MCF 10A (cell line): Measurements from ENCODE around the gene MED12L. TPM values are rescaled to one million over a fixed set of nuclear protein-coding genes. Genes with fewer than 3 reads are reported as not detected.

Experiments
- BruUV-seq: library from RNA; stranded (reverse); fragments of 400-500 nt; replicated peaks from 2 replicates; lab custom pipeline; 2021; lab: Mats Ljungman, UMichigan
- CTCF ChIA-PET: fragments of 300-600 bp; sonication (Branson Sonifier 250); formaldehyde crosslinking; extraction: SDS; loops from one replicate; lab custom pipeline; 2021; ENCODE audit warnings: antibody characterized with exemption, inconsistent platforms; lab: Yijun Ruan, JAX
- POLR2A ChIA-PET: fragments of 300-600, 350-650 bp; sonication (Branson Sonifier 250); formaldehyde crosslinking; extraction: SDS; loops from one replicate; lab custom pipeline; 2020; ENCODE audit warnings: antibody characterized with exemption, inconsistent platforms; lab: Yijun Ruan, JAX
- DNase-seq: peaks from one replicate; pipeline ENCODE4 v3.0.0-alpha.2; 2018; ENCODE audit not compliant: unreplicated experiment
- H3K27ac Mint-ChIP-seq: one replicate; pipeline ENCODE4 v1.8.0; 2022; ENCODE audit warnings: mild to moderate bottlenecking, low read depth, mixed read lengths; ENCODE audit not compliant: unreplicated experiment
- H3K27me3 Mint-ChIP-seq: one replicate; pipeline ENCODE4 v1.8.0; 2022; ENCODE audit warnings: mixed read lengths; ENCODE audit not compliant: insufficient read depth, unreplicated experiment
- H3K36me3 Mint-ChIP-seq: one replicate; pipeline ENCODE4 v1.8.0; 2022; ENCODE audit warnings: mild to moderate bottlenecking, moderate library complexity, mixed read lengths; ENCODE audit not compliant: insufficient read depth, unreplicated experiment
- H3K4me1 Mint-ChIP-seq: one replicate; pipeline ENCODE4 v1.8.0; 2022; ENCODE audit warnings: mixed read lengths; ENCODE audit not compliant: insufficient read depth, unreplicated experiment
- H3K4me3 Mint-ChIP-seq: one replicate; pipeline ENCODE4 v1.8.0; 2022; ENCODE audit warnings: mild to moderate bottlenecking, moderate library complexity, mixed read lengths; ENCODE audit not compliant: unreplicated experiment
- H3K9me3 Mint-ChIP-seq: one replicate; pipeline ENCODE4 v1.8.0; 2022; ENCODE audit warnings: mixed read lengths; ENCODE audit not compliant: unreplicated experiment
- CTCF ChIP-seq: fragments of 200-600 bp; IDR thresholded peaks from one replicate; pipeline ENCODE4 v1.8.0; 2022; ENCODE audit warnings: antibody characterized with exemption, mild to moderate bottlenecking; ENCODE audit not compliant: unreplicated experiment
- intact Hi-C: fragments of 100-400 bp; cut with micrococcal nuclease; formaldehyde crosslinking; loops from 2 replicates; pipeline ENCODE4 v1.14.1; 2022
- total RNA-seq: library from RNA; stranded (reverse); gene quantifications from 2 replicates; pipeline ENCODE4 v1.2.3, GENCODE V29; 2022

Gene MED12L
- total RNA-seq, 1 experiment from 2014 or later: 0.47 TPM

GRCh38 chr3:151428386-151428785 is 342.9 kb downstream of the MED12L start:
- H3K4me1 Mint-ChIP-seq: peaks cover 6% of the 10 kb centered on the region
- intact Hi-C loops: no loop called here
- no peak for TF ChIP-seq CTCF
- ChIA-PET POLR2A (no interaction called here), CTCF (interaction anchor here (0.6 to 5.0 kb wide), 4 partner anchors 11 to 245 kb away, joined by 3 to 21 read pairs (median 4); no protein-coding TSS in a partner anchor)
- no peaks in the 10 kb centered on the region for H3K36me3 Mint-ChIP-seq
- H3K27ac Mint-ChIP-seq: no peak overlapping the region
- peak; percentile 14 for DNase-seq
- H3K27me3 Mint-ChIP-seq: no peaks in the 10 kb centered on the region
- no peaks in the 10 kb centered on the region for H3K9me3 Mint-ChIP-seq
- BruUV-seq: no TSS peak
- no peak overlapping the region for H3K4me3 Mint-ChIP-seq

- Mint-ChIP-seq H3K9me3 (no peaks in the 10 kb centered on the region), H3K4me1 (peaks cover 6% of the 10 kb centered on the region), H3K27me3 (no peaks in the 10 kb centered on the region), H3K36me3 (no peaks in the 10 kb centered on the region), H3K27ac (no peak overlapping the region), H3K4me3 (no peak overlapping the region)
- ChIA-PET CTCF (interaction anchor here (0.6 to 5.0 kb wide), 3 partner anchors 8 to 1474 kb away, joined by 3 to 21 read pairs (median 3); no protein-coding TSS in a partner anchor), POLR2A (interaction anchor here (0.8 to 1.2 kb wide), 4 partner anchors 8 to 406 kb away, joined by 3 read pairs; no protein-coding TSS in a partner anchor)
- intact Hi-C loops: no loop called here
- DNase-seq: peak; percentile 62
- BruUV-seq: no TSS peak
- no peak for TF ChIP-seq CTCF
Observed at GRCh38 chr3:151430821-151431484, 345.5 kb downstream of the MED12L start.

GRCh38 chr3:151431940-151432339 is 346.5 kb downstream of the MED12L start:
- Mint-ChIP-seq H3K9me3 (no peaks in the 10 kb centered on the region), H3K4me3 (no peak overlapping the region), H3K4me1 (peaks cover 6% of the 10 kb centered on the region), H3K27me3 (no peaks in the 10 kb centered on the region), H3K36me3 (no peaks in the 10 kb centered on the region), H3K27ac (no peak overlapping the region)
- ChIA-PET CTCF (interaction anchor here (0.6 to 5.0 kb wide), 4 partner anchors 7 to 1473 kb away, joined by 3 to 21 read pairs (median 3); no protein-coding TSS in a partner anchor), POLR2A (interaction anchor here (0.5 to 1.2 kb wide), 5 partner anchors 7 to 439 kb away, joined by 3 to 6 read pairs (median 3); no protein-coding TSS in a partner anchor)
- no peak for TF ChIP-seq CTCF
- intact Hi-C loops: no loop called here
- no peak for DNase-seq
- no TSS peak for BruUV-seq

- no peak overlapping the region for H3K27ac Mint-ChIP-seq
- ChIA-PET CTCF (interaction anchor here (0.6 kb wide), 1 partner anchor 804 kb away, joined by 3 read pairs; no protein-coding TSS in a partner anchor), POLR2A (no interaction called here)
- H3K9me3 Mint-ChIP-seq: no peaks in the 10 kb centered on the region
- H3K4me1 Mint-ChIP-seq: peaks cover 6% of the 10 kb centered on the region
- H3K27me3 Mint-ChIP-seq: no peaks in the 10 kb centered on the region
- no peak for DNase-seq
- no peak for TF ChIP-seq CTCF
- intact Hi-C loops: no loop called here
- no TSS peak for BruUV-seq
- H3K36me3 Mint-ChIP-seq: no peaks in the 10 kb centered on the region
- H3K4me3 Mint-ChIP-seq: no peak overlapping the region
Observed at GRCh38 chr3:151432616-151433372, 347.3 kb downstream of the MED12L start.
